HuH-7 (cell line): ENCODE data around the gene EHD1.

ENCODE experiments used
- DNase-seq: peaks from one replicate; pipeline ENCODE4 v3.0.0; 2011; ENCODE audit warnings: low spot score

Gene EHD1

DNA sequence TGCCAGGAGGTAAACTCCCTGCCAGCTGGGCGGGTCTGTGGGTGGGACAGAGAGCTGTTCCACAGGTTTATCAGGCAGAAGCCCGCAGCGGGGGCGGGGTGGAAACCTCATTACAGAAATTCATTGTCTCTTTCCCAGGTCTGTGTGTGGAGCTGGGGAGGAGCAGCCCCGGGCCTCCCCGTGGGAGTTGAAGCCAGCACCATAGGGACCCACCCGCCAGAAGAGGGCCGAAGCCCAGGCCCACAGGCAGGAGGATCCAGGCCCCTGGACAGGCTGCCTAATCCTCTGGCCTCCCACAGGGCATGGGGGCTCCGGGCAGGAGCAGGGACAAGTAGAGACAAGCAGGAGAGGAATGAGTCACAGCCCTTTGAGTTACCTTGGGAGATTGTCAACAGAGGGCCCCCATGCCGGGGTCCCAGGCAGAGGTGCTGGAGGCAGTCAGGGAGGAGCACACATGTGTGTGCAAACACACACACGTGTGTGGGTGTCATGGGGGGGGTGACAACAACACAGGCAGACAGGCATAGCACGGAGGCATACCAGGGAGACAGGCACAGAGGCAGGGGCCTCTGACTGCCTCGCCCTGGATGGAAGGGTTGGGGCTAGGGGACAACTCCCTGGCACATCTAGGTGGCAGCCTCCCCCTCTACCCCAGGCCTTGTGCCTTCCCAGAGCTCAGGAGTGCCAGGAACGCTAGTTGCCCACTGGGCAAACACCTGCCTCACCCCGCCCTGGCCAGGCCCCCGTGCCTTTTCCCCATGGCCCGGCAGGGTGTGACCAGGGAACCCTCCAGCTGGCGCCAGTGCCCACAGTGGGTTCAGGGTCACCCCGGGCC, 35.4 kb downstream of the EHD1 start:
- DNase-seq, result no peak

DNA sequence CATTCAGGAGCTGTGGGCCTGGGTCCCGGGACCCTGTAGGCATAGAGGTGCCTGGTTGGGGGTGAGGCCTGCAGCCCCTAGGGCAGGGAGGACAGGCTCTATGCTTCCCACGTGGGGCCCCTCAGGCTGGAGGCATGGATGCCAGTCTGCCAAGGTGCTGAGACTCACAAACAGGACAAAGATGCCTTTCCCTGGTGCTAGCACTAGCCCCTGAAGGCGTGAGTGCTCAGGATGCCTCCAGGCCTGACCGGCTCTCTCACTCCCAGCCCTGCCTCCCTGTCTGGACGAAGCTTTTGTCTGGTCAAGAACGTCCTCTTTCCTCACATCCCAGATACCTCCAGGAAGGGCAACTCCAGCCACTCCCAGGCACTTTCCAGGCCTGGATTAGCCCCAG, 36.1 kb downstream of the EHD1 start:
- no peak for DNase-seq

- no peak for DNase-seq
Measured at GRCh38 chr11:64841592-64842365, 36.6 kb downstream of the EHD1 start.

- DNase-seq, result no peak
Measured at GRCh38 chr11:64839887-64840782, 38.3 kb downstream of the EHD1 start.

- DNase-seq, result no peak
Measured at GRCh38 chr11:64839335-64839734, 39.1 kb downstream of the EHD1 start.

GRCh38 chr11:64838600-64839334, 39.7 kb downstream of the EHD1 start:
- no peak for DNase-seq

GRCh38 chr11:64837887-64838351, 40.5 kb downstream of the EHD1 start:
- DNase-seq, result no peak

DNA sequence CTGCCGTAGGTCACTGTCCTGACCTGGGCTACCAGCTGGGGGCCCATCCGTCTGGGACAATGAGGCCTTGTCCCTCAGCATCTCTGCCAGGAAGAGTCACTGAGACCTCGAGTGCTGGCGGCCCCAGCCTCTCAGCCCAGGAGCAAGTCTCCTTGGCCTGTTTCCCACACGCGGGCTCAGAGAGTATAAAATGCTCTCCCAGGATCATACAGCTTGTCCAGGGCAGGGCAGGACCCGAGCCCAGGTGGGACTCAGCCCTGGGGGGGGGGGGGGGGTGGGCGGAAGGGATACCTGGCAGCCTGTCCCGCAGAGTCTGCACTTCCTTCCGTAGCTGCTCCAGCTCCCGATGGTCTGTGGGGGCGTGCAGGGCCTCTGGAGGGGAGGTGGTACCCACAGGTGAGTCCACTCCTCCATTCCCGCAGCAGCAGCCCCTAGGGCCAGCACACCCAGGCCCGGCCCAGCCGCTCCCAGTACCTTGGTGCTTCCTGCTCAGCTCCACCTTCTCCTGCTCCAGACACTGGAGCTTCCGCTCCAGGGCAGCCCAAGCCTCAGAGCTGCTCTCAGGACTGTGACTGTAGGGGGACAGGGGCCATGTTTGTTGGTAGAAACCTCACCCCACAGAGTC, 41.9 kb downstream of the EHD1 start:
- no peak for DNase-seq

- DNase-seq, result no peak
Measured at GRCh38 chr11:64835616-64836447, 42.6 kb downstream of the EHD1 start.

DNA sequence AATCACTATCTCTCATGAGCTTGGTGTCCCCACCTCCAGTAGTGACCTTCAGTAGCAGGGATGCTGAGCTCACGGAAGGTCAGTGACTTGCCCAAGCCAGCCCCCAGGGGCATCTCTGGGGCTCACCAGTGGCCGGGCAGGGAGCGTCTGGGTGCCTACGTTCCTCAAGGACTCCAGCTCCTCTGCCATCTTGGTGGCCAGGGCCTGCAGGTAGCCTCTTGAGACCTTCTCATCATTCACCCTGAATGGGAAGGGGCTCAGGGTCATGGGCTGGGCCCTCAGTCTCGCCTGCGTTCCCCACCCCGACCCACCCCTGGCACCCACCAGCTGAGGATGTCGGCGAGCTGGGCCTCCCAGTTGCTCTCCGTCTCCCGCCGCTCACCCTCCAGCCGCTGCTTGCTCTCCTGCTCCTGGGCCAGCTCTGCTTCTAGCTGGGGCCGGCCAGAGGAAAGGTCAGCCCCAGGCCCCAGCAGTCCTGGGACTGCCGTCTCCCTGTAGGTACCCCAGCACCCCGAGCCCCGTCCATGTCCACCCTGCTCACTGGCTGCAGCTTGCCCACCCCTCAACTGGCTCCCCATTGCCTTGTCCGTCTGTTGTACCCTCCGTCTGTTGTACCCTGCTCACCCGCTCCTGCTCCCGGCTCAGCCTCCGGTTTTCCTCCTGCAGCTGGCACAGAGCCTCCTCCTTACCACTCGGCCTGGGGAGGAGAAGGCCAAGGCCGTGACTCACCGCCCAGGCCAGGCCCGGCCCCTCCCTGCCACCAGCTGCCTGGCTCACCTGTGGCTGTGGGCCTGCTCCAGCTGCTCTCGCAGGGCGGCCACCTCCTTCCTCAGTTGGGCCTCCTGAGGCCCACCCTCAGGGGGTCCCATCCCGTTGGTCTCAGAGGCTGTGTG, 43.5 kb downstream of the EHD1 start:
- no peak for DNase-seq

GRCh38 chr11:64834031-64834722, 44.2 kb downstream of the EHD1 start:
- no peak for DNase-seq

- DNase-seq, result no peak
Measured at GRCh38 chr11:64833509-64833908, 44.9 kb downstream of the EHD1 start.

- DNase-seq, result no peak
Measured at GRCh38 chr11:64833198-64833502, 45.3 kb downstream of the EHD1 start.

DNA sequence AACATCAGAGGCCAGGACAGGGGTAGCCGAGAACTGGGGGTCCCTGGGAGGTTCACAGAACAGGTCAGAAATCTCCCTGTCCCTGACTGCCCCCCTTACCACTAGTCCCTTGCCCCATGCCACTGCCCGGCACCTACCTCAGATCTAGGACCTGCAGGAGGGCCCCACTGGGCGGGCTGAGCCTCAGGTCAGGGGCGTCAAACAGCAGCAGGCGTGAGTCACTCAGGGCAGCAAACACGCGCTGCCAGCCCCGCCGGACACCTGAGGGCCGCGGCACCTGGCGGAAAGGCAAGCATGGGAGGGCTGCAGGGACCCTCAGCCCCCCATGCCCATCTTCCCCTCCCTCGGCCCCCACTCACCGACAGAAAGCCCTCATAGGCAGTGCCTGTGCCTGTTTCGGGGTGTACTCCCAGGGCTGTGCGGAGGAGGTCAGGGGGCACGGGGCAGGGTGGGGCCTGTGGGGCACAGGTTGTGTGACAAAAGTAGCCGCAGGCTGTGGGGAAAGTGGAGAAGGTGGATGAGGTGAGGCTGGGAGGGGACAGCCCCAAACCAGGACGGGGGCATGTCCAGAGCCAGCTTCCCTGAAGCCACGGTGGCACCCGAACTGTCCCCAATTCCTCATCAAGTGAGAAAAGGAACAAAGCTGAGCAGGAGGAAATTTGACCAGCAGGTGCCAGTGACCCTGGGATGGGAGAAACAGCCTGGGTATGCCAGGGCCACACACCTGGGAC, 45.8 kb downstream of the EHD1 start:
- no peak for DNase-seq

DNA sequence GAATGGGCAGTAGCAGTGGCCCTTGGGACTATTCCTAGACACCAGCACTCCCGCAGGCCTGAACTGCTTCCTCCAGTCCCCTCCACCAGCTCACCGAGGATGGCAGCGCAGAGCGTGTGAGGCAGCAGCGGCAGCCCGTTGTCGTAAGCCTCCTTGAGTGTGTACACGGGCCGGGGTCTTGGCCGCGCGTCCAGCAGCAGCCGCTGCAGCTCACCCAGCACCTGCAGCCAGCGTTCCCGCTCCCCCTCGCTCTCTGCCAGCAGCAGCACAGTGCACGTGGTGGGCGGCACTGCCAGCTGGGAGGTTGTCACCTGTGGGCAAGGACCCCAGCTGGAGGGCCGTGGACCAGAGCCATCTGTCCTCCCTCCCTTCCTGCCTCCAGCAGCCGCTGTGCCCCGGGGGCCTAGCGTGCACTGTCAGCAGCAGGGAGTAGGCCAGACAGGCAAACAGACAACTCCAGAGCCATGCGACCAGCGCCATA, 47.0 kb downstream of the EHD1 start:
- no peak for DNase-seq

DNA sequence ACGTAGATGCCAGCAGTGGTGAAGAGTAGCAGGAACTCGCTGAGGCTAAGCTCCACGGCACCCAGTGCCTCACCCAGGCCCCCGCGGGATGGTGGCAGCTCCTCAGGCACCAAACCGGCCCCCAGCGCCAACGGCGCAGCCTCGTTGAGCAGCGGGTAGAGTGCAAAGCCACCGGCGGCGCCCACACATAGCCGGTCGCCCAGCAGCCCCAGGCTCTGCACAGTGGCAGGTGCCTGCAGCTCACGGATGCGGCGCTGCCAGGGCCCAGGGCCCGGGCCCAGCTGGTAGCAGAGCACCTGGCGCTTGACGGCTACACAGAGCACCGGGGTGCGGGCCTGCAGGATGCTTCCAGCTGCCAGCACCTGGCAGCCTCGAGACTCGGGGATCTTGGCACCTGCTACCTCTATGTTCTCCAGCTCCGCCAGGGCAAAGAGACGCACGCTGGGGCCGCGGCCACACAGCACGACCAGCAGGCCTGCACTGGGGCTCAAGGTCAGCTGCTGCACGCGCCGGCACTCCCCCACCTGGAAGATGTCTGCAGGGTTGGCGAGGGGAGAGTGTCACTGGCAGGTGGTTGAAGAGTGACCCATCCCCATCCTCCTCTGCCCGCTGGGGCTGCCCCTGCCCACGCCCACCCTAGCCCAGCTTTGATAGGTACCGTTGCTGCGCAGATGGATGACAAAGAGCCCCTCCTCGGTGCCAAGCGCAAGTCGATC, 48.7 kb downstream of the EHD1 start:
- DNase-seq, result no peak

DNA sequence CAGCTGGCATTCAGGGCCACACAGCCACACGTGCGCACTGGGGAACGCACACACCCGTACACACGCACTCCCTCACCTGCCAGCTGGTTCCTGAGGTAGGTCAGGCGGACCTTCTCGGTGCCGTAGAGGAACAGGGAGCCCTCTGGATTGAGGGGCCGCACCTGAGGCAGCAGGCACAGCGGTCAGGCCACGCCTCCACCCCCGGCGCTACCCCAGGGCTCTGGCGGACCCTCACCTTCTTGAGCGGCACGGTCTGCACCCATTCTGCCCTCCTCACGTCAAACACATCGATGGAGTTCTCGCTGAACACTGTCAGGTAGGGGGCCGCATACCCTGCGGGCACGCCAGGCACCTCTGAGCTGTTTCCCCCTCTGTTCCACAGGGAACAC, 51.0 kb downstream of the EHD1 start:
- DNase-seq, result no peak
